ENCODE data around the gene PDE1C.

- TF ChIP-seq CTCF (IDR thresholded peaks at IDR 0.05) = no peak
- no peak for TF ChIP-seq POLR2AphosphoS5 (IDR thresholded peaks at IDR 0.05)
- TF ChIP-seq POLR2A (IDR thresholded peaks at IDR 0.05) = no peak
Measured at GRCh38 chr7:31887006-31887405, 183.2 kb downstream of the PDE1C start.

All from stomach (tissue), 4 donors.